DMS 273 treated with DMSO at 0.1 percent for 48 hours (cell line): ENCODE measurements around the gene CAPRIN1.
"Not testable (repeated sequence)": the region's sequence is repeated elsewhere in the genome, so short reads cannot be mapped to it uniquely, and the experiment has no call there.

Experiments
- DNase-seq: peaks from one replicate; lab custom pipeline; 2025; lab: John Stamatoyannopoulos, UW

The CAPRIN1 gene

DNA sequence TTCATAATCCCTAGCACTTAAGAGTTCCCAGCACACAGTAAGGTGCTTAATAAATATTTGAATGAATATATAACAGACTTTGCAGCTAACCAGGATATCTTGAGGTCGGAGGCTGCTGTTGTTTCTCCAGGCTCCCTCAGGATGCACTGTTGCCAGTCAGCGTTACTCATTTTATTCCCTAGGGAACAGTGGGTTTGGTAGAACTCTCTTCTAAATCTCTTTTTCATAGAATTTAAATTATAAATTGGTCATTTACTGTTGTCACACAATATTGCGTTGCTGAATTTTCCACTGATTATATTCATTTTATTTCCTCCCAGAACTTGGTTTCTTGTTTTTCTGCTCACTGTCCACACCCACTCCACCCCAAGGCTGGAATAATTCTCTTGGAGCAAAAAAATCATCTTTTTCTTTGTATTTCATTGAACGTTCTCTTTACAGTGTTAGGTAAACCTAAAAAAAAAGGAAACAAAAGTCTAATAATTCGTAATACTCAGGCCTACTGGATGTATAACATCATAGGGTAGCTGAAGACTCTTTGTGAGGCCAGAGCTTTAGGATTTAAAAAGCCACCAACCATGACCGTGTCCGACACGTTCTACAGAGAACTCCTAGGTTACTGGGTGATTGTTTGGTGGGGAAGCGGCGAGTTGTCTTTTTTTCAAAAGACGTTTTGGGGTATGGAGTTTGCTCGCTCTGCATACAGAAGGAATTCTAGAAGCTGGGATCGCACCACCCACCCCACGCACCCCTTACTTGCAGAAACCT, 766 bp upstream of the CAPRIN1 start:
- DNase-seq = peak; percentile 56

DNA sequence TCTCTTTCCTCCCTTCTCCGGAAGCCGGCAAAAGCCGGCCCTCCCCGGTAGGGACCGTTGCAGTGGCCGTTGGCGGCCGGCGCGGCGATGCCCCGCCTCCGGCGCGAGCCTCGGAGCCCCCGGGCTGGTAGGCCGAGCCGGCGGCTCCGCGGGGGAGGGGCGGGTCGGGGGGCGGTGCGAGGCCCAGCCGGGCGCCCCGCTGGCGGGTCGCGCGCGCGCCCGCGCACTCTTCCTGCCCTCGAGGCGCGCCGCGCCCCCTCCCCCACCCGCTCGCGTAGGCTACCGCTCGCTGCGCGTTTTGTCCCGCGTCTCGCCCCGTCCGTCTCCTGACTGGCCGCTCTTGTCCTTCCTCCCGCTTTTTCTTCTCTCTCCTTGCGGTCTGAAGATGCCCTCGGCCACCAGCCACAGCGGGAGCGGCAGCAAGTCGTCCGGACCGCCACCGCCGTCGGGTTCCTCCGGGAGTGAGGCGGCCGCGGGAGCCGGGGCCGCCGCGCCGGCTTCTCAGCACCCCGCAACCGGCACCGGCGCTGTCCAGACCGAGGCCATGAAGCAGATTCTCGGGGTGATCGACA, 591 bp downstream of the CAPRIN1 start:
- peak; percentile 29 for DNase-seq

DNA sequence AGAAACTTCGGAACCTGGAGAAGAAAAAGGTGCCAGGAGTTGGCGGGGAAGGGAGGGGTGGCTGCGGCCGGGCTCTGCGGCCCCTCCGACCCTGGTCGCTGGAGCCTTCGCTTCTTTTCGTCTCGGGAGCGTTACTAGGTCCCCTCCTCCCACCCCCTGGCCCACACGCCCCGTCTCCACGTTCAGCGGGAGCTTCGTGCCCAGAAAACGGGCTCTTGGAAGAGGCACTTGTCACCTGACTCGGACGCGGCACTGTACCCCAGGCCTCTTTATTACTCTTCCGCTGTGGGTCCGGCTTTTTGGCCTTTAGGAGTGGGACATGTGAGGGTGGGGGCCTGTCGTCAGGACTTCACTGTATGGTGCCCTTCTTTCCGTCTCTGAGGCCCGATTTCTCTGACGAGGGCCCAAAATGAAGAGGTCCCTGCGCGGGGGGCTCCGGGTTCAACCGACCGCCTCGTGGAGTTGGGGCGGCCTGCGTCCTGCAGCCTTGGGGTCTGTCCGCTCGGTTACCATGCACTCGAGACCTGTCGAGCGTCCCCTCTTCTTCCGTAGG, 1.2 kb downstream of the CAPRIN1 start:
- no peak for DNase-seq

DNA sequence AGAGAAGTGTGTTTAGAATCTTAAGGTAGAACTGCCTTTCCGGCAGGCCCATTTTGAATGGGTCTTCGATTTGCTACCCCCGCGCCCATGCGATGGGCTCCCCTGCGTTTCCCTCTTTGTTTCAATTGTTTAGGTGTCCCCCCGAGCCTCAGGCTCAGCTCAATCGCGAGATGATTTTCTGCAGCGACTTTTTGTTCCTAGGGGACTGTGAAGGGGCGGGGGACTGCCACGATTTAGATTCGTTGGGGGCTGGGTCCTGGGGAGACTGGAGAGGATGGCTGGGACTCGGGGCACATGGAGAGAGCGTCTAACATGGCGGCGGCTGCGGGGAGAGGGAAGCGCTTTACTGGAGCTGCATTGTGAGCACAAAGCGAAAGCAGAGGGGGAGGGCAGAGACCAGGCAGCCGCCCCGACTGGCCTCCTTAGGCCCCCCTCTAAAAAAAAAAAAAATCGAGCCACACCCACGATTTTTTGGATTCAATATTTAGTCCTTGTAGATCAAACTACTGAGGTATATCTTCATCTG, 1.7 kb downstream of the CAPRIN1 start:
- DNase-seq = peak; percentile 53

DNA sequence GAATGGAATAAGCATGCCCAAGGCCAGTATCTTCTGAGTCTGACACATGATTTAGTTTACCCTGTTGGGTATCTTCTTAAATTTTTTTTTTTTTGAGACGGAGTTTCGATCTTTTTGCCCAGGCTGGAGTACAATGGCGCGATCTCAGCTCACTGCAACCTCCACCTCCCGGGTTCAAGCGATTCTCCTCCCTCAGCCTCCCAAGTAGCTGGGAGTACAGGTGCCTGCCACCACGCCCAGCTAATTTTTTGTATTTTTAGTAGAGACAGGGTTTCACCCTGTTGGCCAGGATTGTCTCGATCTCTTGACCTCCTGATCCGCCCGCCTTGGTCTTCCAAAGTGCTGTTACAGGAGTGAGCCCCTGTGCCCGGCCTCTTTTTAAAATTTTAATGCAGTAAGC, 2.8 kb downstream of the CAPRIN1 start:
- not testable (repeated sequence) for DNase-seq

DNA sequence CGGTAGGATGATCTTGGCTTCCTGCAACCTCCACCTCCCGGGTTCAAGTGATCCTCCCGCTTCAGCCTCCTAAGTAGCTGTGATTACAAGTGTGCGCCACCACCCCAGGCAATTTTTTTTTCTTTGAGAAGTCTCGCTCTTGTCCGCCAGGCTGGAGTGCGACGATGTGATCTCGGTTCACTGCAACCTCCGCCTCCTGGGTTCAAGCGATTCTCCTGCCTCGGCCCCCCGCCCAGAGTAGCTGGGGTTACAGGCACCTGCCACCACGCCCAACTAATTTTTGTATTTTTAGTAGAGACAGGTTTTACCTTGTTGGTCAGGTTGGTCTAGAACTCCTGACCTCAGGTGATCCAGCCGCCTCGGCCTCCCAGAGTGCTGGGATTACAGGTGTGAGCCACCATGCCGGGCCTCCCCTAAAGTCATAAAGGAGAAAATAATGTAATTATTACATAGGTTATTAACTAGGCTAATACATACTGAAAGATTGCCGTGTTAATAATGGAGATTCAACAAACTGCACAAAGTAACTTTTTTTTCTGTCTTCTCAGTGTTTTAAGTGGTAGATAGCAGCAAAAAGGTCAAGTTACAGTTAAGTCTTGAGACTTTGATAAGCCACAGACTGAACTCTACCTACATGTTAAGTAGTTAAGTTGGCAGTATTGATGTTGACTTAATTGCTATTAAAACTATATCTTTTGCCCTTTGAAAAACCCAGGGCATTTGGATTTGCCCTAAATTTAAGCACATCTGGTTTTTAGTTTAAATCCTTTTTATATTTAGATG, 3.9 kb downstream of the CAPRIN1 start:
- no peak for DNase-seq

DNA sequence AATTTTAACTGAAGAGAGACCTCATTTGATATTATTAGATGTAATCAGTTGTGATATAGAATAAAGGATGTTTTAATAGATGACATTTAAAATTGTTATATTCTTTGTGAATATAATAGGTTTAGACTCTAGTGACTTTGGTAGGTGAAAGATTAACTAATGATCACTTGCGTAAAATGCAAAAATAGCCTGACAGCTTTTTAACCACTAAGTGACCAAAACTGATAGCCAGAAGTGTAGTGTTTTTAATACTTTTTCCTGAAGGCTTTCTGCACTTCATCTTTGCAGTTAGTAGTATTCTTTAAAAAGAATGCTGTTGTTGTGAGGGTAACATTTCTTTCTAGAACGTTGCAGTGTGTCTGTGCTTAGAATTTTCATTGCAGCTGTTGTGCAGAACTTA, 5.1 kb downstream of the CAPRIN1 start:
- no peak for DNase-seq

DNA sequence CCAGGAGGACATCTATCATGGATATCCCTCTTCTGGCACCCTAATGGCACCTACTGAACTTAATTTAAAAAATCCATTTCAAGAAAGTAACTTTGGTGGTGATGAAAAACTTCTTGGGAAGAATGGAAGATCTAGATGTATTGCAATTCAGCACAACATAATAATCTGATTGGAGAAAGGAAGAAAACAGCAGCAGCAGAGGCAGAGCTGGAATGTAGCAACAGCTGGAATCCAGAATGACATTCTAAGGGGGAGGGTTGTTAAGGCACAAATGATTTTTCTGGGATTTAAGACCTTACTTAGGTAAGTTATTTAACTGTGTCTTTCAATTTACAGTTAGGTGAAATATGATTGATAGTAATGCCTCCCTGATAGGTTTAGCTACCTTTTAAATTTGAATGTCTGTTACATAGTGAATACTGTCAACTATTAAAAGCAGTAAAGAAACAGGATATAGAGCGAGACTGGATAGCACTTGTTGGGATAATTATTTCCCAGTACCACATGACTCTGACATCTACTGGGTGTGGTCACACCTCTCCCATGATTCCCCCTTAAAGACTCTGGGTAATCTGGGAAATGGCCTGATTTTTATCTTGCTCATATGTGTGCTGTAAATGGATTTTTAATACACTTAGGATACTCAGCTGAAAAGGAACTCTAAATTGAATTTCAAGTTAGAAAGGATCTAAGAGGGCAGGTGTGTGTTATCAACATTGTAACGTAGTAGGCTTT, 11.7 kb downstream of the CAPRIN1 start:
- no peak for DNase-seq

DNA sequence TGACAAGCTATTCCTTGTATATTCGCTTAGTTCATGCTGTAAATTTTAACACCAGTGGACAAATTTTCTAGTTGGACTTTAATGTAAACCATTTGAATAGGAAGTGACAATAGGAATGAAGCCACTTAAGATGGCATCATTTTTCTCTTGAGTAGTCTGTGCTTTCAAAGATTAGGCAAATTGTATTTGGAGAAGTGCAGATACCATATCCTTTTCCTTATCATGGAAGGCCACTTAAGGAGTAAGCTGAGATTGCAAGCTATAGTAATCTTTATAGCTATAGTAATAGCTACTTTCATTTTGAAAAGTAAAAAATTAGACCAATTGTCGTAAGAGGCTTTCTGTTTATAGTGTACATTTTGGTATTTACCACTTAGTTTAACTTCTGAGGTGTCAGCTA, 12.8 kb downstream of the CAPRIN1 start:
- DNase-seq = no peak

DNA sequence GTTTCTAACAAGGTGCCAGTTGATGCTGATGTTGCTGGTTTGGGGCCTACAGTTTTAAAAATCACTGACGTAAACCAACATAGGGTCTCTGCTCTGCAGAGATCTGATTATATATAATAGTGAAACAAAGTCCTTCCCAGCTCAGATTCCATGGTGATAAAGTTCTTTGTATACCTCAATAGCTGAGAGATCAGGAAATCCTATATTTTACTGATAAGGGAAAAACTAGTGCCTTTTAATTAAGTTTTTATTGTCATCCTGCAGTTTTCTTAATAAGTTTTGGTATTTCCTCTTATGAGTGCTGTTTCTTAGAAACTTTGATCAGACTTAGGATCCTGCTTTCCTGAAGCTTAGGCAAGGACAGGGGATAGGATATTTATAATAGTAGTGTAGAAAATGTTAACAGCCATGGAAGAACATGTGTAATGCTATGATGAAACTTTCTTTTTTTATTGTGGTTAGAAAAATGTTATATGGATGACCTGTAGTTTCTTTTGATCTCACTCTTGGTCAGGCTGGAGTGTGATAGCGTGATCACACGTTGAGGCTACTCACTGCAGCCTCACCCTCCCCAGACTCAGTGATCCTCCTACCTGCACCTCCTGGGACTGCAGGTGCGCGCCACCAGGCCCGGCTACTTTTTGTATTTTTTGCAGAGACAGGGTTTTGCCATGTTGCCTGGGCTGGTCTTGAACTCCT, 14.1 kb downstream of the CAPRIN1 start:
- no peak for DNase-seq

DNA sequence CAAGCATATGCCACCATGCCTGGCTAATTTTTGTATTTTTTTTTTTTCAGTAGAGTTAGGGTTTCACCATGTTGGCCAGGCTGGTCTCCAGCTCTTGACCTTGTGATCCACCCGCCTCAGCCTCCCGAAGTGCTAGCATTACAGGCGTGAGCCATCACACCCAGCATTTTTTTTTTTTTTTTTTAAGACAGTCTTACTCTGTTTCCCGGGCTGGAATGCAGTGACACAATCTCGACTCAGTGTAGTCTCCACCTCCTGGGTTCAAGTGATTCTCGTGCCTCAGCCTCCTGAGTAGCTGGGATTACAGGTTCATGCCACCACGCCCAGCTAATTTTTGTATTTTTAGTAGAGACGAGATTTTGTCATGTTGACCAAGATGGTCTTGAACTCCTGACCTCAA, 15.2 kb downstream of the CAPRIN1 start:
- DNase-seq = not testable (repeated sequence)

DNA sequence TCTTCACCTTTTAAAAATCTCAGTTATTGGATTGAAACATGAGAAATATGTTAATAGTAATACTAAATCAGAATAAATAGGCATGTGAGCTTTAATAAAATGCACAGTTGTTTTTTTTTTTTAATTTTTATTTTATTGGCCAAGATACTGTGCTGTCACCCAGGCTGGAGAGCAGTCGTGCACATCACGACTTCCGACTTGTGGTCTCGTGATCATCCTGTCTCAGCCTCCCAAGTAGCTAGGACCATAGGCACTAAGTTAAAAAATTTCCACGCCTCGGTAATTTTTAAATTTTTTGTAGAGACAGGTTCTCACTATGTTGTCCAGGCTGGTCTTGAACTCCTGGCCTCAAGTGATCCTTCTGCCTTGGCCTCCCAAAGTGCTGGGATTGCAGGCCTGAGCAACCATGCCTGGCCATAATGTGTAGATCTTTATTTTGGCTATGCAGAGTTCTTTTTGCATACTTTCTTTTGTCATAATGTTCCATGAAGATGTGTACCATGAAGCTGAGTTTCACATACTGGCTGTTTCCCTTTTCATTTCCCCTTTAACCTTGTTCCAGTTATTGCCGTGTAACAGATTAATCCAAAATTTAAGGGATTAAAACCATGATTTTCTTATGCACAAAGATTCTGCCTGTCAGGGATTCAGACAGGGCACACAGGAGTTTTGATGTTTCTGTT, 16.0 kb downstream of the CAPRIN1 start:
- DNase-seq = no peak

DNA sequence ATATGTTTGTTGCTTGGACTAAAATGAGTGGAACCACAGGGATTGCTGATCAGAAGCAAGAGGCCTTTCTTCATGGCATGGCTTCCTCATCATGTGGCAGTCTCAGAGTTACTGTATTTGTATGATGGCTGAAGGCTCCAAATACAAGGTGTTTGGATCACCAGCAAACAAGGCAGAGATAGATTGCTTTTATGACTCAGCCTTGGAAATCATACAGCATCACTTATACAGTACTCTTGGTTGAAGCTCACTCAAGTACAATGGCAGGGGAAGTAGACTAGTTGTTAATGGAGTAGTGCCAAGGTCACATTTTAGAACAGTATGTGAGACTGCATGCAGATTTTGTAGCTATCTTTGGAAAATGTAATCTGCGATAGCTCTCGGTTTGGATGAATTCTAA, 16.6 kb downstream of the CAPRIN1 start:
- no peak for DNase-seq

DNA sequence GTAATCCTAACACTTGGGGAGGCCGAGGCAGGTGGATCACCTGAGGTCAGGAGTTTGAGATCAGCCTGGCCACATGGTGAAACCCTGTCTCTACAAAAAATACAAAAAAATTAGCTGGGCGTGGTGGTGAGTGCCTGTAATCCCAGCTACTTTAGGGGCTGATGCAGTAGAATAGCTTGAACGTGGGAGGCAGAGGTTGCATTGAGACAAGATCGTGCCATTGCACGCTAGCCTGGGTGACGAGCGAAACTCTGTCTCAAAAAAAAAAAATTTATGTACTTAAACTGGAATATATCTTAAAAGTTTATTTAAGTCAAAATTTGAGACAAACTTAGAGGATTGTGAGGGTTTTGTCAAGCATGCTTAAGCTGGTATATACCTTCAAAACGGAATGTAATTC, 19.8 kb downstream of the CAPRIN1 start:
- DNase-seq = not testable (repeated sequence)

DNA sequence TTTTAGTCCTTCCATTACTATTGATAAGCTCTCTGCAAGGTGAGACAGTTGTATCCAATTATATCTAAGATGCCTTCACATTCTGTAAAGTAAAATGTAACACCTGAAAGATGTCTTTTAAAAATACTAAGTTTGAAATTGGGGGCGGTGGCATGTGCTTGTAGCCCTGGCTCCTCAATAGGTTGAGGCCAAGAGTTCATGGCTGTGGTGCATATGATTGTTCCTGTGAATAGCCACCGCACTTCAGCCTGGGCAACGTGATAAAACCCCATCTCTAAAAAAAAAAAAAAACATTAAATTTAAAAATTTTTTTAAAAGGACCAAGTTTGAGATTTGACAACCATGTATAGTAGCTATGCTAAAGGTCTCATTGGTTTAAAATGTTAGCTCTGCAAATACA, 20.5 kb downstream of the CAPRIN1 start:
- no peak for DNase-seq

DNA sequence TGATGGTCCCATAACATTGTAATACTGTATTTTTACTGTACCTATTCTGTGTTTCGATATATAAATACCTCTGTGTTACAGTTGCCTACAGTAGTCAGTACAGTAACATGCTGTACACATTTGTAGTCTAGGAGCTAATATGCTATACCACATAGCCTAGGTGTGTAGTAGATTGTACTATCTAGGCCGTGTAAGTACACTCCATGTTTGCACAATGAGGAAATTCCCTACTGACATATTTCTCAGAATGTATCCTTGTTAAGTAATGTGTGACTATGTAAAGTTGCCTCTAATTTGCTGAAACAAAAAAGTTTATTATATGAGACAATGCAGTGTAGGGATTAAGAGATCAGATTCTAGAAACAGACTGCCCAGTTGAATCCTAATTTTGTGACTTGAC, 21.3 kb downstream of the CAPRIN1 start:
- no peak for DNase-seq

DNA sequence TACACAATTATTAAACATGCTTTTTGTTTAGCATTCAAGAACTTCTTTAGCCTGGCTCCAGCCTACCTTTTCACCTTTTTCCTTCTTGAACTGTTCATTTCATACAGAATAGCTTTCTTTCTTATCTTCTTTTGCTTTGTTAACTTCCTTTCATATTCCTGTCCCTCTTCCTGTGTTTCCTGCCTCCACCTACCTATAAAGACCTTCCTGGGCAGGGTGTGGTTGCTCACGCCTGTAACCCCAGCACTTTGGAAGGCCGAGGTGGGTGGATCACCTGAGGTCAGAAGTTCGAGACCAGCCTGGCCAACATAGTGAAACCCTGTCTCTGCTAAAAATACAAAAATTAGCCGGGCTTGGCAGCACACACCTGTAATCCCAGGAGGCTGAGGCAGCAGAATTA, 22.9 kb downstream of the CAPRIN1 start:
- no peak for DNase-seq

DNA sequence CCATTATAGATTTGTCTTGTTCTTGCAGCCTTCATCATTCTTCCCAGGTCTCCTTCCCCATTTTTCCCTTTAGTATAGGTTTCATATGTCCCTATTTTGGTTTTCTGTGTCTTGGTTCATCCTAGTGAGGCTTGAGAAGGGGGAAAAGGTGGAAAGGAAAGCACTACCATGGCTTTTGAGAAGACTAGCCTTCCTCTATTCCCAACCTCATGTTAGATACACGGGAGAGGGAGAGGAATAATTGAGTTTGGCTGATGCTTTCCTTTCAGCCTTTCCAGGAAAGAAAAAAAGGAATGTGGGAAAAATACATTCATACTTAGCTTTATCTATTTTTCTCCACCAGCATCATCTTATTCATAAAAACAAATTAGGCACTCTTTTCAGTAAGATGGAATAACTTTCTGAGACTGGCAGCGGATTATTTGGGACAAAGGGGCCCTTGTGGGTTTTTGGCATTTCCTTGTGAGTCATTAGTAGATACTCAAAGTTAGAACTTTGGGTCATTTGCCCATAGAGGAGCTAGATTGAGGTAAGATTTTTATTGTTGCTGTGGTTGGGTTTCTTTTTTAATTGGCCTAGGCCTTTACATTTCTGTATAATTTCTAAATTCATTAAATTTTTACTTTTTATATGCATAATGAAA, 23.8 kb downstream of the CAPRIN1 start:
- no peak for DNase-seq

DNA sequence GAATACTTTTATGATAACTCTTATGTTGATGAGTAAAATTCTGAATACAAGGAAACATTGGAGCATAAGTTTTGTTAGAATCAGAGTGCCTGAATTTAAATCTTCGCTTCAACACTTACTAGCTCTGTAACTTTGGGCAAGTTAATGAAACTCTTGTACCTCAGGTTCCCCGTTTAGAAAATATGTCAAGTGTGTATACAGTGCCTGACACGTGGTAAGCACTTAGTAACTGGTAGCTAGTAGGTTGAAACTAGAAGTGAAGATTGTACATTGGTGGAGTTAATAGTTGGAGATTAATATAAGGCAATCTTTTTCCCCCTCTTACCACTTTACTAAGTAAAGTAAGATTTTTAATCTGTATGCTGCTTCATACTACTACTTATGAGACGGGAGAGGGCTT, 29.1 kb downstream of the CAPRIN1 start:
- no peak for DNase-seq

DNA sequence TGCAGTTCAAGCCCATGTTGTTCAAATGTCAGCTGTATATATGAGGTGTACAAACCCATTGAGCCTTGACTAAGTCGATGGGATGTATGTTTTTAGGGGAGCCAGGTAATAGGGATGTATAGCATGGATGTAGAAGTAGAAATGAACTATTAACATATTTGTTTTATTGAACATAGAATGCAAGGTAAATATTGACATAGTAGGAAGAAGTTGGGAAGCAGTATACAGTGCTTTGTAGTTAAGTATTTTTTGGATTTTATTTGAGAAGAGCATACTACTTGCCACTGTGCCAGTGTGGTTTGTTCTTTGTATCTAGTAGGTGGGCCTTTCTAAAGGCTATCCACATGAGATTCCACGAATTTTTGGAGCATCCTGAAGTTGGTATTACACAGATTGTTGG, 33.1 kb downstream of the CAPRIN1 start:
- DNase-seq = no peak
